Measurements from ENCODE around the gene SPECC1.

DNA sequence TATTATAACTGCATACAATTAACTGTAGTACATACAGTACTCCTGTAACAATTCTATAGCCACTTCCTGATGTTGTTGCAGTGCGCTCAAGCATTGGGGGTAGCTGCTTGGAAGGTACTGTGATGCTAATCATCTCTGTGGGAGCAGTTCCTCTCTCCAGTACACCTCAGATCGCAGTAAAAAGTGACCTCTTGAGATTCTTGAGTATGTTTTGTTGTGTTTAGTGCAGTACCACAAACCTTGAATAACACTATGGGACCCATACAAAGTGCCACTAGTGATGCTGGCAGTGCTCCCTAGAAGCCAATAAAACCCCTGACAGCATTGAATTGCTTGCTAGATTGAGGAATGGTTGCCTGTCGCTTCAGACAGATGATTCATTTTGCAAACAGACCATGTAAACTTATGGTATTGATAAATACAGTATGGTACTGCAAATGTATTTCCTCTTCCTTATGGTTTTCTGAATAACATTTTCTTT, 193.0 kb downstream of the SPECC1 start:
- TF ChIP-seq, protein P1, sequence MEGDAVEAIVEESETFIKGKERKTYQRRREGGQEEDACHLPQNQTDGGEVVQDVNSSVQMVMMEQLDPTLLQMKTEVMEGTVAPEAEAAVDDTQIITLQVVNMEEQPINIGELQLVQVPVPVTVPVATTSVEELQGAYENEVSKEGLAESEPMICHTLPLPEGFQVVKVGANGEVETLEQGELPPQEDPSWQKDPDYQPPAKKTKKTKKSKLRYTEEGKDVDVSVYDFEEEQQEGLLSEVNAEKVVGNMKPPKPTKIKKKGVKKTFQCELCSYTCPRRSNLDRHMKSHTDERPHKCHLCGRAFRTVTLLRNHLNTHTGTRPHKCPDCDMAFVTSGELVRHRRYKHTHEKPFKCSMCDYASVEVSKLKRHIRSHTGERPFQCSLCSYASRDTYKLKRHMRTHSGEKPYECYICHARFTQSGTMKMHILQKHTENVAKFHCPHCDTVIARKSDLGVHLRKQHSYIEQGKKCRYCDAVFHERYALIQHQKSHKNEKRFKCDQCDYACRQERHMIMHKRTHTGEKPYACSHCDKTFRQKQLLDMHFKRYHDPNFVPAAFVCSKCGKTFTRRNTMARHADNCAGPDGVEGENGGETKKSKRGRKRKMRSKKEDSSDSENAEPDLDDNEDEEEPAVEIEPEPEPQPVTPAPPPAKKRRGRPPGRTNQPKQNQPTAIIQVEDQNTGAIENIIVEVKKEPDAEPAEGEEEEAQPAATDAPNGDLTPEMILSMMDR (conservative IDR thresholded peaks at IDR 0.05; ENCODE audit: low read depth, low read length), result no peak
- no peak for TF ChIP-seq EZH2 (IDR thresholded peaks at IDR 0.05; ENCODE audit: low read length, unreplicated experiment)
- no peak for TF ChIP-seq EZH2phosphoT487 (IDR thresholded peaks at IDR 0.05; ENCODE audit: borderline replicate concordance, low read length)

Data from PC-3 (cell line).